ENCODE results near the gene HES4. TPM values are rescaled to one million over a fixed set of nuclear protein-coding genes. Genes with fewer than 3 reads are reported as not detected.
"Not testable (repeated sequence)": the region's sequence is repeated elsewhere in the genome, so short reads cannot be mapped to it uniquely, and the experiment has no call there.

The HES4 gene
- total RNA-seq, 1 experiment from 2014 or later = 10.6 TPM

DNA sequence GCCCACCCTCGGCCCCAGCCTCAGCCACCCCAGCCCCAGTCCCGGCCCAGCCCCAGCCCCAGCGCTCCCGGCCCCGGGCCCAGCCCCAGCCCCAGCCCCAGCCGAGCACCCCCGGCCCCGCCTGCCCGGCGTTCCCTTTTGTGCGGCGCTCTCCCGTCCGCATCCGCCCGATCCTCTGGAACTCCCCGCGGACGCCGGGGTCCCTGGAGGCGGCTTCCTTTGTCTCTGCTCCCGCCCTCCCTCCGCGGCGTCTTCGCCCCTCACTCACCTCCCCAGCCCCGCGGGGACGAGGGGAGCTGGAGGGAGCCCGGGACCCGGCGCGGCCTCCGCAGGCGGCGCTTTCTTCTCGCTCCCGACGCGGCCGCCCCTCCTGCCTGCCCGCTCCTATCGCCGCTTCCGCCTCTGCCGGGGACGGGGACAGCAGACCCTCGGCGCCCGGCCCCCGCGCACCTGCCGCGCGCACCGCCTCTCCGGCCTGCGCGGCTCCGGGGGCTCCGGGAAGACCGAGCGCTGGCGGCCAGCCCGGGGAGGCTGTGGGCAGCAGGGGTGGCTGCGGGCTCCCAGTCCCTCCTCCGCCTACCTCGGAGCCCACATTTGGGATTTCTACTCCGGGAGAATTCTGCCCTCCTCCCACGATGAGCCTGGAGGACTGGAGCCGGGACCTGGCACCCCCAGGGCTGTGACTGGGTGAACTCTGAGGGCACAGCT is 34.0 kb upstream of the HES4 start:
- no peak for DNase-seq (ENCODE audit: extremely low read depth, low read depth)

GRCh38 chr1:1033009-1033587 is 33.2 kb upstream of the HES4 start:
- no peak for DNase-seq (ENCODE audit: extremely low read depth, low read depth)

DNA sequence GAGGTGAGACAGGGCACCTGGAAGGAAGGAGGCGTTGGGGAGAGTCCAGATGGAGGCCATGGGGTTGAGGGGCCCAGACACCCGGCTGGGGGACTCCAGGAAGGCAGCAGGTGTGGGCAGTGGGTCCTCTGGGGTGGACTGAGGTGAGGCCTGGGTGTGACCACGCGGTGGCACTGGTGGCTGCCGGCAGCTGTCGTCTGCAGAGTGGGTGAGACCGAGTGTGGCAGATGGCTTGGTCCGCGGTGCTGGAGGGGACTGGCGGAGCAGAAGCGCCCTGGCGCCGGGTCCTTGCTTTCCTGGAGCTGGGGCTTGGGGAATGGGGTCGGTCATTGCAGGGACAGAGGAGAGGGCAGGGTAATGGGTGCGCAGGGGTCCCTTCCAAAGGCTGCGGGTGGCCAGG is 32.5 kb upstream of the HES4 start:
- DNase-seq (ENCODE audit: extremely low read depth, low read depth) = no peak

GRCh38 chr1:1031659-1032235 is 31.9 kb upstream of the HES4 start:
- DNase-seq (ENCODE audit: extremely low read depth, low read depth) = no peak

DNA sequence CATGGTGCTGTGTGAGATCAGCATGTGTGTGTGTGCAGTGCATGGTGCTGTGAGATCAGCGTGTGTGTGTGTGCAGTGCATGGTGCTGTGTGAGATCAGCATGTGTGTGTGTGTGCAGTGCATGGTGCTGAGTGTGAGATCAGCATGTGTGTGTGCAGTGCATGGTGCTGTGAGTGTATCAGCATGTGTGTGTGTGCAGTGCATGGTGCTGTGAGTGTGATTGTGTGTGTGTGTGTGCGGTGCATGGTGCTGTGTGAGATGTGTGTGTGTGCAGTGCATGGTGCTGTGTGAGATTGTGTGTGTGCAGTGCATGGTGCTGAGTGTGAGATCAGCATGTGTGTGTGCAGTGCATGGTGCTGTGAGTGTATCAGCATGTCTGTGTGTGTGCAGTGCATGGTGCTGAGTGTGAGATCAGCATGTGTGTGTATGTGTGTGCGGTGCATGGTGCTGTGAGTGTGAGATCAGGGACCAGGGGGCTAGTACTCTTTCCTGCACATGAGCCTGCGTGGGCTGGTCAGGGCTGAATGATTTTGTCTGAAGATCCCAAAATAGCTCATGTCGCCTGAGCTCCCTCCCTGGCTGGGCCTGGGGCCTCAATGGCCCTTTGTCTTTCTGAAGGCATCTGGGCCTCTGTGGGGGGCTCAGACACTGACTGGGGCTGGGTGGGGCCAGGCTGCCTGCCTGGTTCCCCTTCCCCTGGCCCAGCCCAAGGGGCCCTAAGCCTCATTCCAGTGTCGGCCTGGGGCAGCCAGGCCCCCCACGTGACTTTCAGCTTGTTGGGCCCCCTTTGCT is 31.2 kb upstream of the HES4 start:
- not testable (repeated sequence) for DNase-seq (ENCODE audit: extremely low read depth, low read depth)

DNA sequence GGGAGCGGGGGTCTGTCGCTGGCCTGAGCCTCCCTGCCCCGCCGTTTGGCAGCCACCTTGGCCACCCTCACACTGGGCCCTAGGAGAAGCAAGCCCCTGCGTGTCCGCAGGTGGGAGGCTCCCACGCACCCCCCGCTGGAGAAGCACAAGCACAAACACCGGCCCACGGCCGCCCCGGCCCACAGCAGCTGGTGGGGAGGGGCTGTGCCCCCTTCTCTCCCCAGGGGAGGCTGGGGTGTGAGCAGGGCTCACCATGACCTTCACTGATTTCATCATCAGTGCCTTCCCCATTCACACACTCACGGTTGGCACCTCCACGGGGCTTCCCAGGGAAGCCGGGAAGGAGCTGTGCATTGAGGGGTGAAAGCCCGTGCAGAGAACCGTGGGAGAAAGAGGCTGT is 27.9 kb upstream of the HES4 start:
- no peak for DNase-seq (ENCODE audit: extremely low read depth, low read depth)

DNA sequence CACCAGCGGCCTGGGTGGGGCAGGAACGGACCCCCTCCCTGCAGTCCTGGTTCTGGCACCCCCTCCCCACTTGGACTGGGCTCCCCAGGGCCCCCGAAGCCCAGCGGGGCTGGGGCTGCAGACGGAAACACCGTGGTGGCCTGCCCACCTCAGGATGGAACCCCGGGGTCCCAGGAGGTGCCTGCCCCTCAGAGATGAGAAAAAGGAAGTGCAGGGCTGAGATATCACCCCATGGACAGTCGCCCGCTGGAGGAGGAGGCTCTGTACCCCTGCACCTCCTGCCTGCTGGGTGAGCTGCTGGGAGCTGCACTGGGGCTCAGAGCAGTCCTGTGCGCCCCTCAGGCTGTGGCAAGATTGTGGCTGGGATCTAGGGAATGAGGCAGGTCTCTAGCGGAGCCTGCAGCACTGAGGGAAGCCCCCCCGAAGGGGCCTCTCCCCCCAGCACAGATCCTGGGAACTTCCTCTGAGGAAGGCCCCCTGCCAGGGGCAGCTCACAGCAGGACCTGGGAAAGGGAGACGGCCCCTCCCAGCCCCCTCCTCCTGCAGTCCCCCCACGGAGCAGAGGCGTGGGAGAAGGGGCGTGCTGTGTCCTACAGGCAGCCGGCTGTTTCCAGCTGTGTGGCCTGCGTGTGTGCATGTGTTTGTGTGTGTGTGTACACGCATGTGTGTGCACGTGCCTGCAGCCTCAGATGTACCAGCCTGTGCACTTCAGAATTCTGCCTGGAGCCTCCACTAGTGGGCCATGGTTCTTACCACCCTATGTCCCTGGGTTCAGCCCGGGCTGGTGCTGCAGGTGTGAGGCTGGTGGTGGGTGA is 26.9 kb upstream of the HES4 start:
- no peak for DNase-seq (ENCODE audit: extremely low read depth, low read depth)

- DNase-seq (ENCODE audit: extremely low read depth, low read depth) = no peak
These were observed 25.8 kb upstream of the HES4 start for GRCh38 chr1:1025730-1026129.

- no peak for DNase-seq (ENCODE audit: extremely low read depth, low read depth)
These were observed 25.1 kb upstream of the HES4 start for GRCh38 chr1:1024771-1025699.

- no peak for DNase-seq (ENCODE audit: extremely low read depth, low read depth)
These were observed 24.4 kb upstream of the HES4 start for GRCh38 chr1:1024149-1024770.

DNA sequence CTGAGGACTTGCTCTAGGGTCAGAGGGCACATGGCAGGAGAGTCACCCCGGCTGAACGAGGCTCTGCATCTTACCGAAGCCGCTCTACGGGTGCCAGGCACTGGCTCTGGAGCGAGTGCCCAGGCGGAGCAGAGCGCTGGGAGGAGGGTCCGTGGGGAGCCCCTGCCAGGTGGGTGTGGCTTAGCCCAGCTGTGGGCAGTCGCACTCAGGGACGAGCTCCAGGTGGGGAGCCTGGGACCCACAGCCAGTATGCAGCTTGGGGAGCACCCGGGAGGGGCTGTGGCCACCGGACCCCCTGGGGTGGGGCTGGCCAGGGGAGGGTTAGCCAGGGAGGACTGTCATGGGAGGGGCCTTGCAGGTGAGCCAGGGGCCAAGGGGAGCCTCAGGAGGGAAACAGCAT is 23.8 kb upstream of the HES4 start:
- DNase-seq (ENCODE audit: extremely low read depth, low read depth) = no peak

GRCh38 chr1:1022302-1023009 is 22.6 kb upstream of the HES4 start:
- DNase-seq (ENCODE audit: extremely low read depth, low read depth) = no peak

GRCh38 chr1:1021920-1022259 is 22.0 kb upstream of the HES4 start:
- no peak for DNase-seq (ENCODE audit: extremely low read depth, low read depth)

- no peak for DNase-seq (ENCODE audit: extremely low read depth, low read depth)
These were observed 21.4 kb upstream of the HES4 start for GRCh38 chr1:1021010-1021919.

GRCh38 chr1:1020415-1021009 is 20.6 kb upstream of the HES4 start:
- DNase-seq (ENCODE audit: extremely low read depth, low read depth) = no peak

GRCh38 chr1:1020000-1020404 is 20.1 kb upstream of the HES4 start, which contains the start of gene AGRN:
AGRN (plus strand) TSS chr1:1020120; CDS start chr1:1020173, 53 bp downstream.
- DNase-seq (ENCODE audit: extremely low read depth, low read depth) = no peak
